ENCODE data around the gene ATG7. TPM values are rescaled to one million over a fixed set of nuclear protein-coding genes. Genes with fewer than 3 reads are reported as not detected.

Gene ATG7
- total RNA-seq, 1 experiment from 2014 or later, result 56.1 TPM

- CTCF ChIA-PET, result no interaction called here
- no peaks in the 10 kb centered on the region for H3K79me2 ChIP-seq (ENCODE audit: low read depth)
- no peak for DNase-seq
Measured at GRCh38 chr3:11370966-11371365, 98.8 kb downstream of the ATG7 start.

GRCh38 chr3:11371747-11372146 is 99.5 kb downstream of the ATG7 start:
- no peaks in the 10 kb centered on the region for H3K27me3 ChIP-seq (ENCODE audit: insufficient read depth, low read depth)
- H3K4me3 ChIP-seq, result no peak overlapping the region
- ChIA-PET CTCF (no interaction called here), POLR2A (ENCODE audit: unreplicated experiment) (no interaction called here)
- no peak overlapping the region for H3K27ac ChIP-seq
- no TSS peak for BruUV-seq (replicated peaks)
- DNase-seq, result no peak
- H3K4me1 ChIP-seq (replicated peaks; ENCODE audit: insufficient read depth), result no peaks in the 10 kb centered on the region
- no peaks in the 10 kb centered on the region; the same call in 1 of the 2 replicates for H3F3A ChIP-seq (ENCODE audit: insufficient read depth, low read depth)
- no peaks in the 10 kb centered on the region for H3K9me3 ChIP-seq (ENCODE audit: insufficient read depth, low read depth)
- no peaks in the 10 kb centered on the region for H4K20me1 ChIP-seq (ENCODE audit: insufficient read depth)
- peaks cover 14% of the 10 kb centered on the region; the same call in 1 of the 2 replicates for H3K36me3 ChIP-seq (ENCODE audit: low read depth)
- TF ChIP-seq CTCF (conservative IDR thresholded peaks at IDR 0.05), result no peak
- intact Hi-C loops (cut with micrococcal nuclease; ENCODE audit: unreplicated experiment), result loop anchor here (10.0 kb wide), 1 partner anchor 463 kb away; no protein-coding TSS in a partner anchor
- no peaks in the 10 kb centered on the region for H3K9me2 ChIP-seq (ENCODE audit: insufficient read depth)
- no peak overlapping the region for H2AFZ ChIP-seq
- no peaks in the 10 kb centered on the region for H3K79me2 ChIP-seq (ENCODE audit: low read depth)
- no peak overlapping the region for H3K4me2 ChIP-seq

More at GRCh38 chr3:11370966-11371365, 98.8 kb downstream of the ATG7 start:
- no peaks in the 10 kb centered on the region for H3K4me1 ChIP-seq (replicated peaks; ENCODE audit: insufficient read depth)
- intact Hi-C loops (cut with micrococcal nuclease; ENCODE audit: unreplicated experiment), result loop anchor here (10.0 kb wide), 1 partner anchor 464 kb away; no protein-coding TSS in a partner anchor
- H2AFZ ChIP-seq, result no peak overlapping the region
- no peaks in the 10 kb centered on the region for H3K9me3 ChIP-seq (ENCODE audit: insufficient read depth, low read depth)
- H3K36me3 ChIP-seq (ENCODE audit: low read depth), result peaks cover 14% of the 10 kb centered on the region; the same call in 1 of the 2 replicates
- TF ChIP-seq EZH2 (IDR thresholded peaks at IDR 0.05; ENCODE audit: low read depth) (no peak), CTCF (conservative IDR thresholded peaks at IDR 0.05) (no peak)
- no peaks in the 10 kb centered on the region for H4K20me1 ChIP-seq (ENCODE audit: insufficient read depth)
- H3K4me2 ChIP-seq, result no peak overlapping the region
- H3K9me2 ChIP-seq (ENCODE audit: insufficient read depth), result no peaks in the 10 kb centered on the region
- no peak overlapping the region for H3K27ac ChIP-seq
- H3K4me3 ChIP-seq, result no peak overlapping the region
- BruUV-seq (replicated peaks), result no TSS peak
- H3F3A ChIP-seq (ENCODE audit: insufficient read depth, low read depth), result no peaks in the 10 kb centered on the region
- no peaks in the 10 kb centered on the region for H3K27me3 ChIP-seq (ENCODE audit: insufficient read depth, low read depth)
- POLR2A ChIA-PET (ENCODE audit: unreplicated experiment), result no interaction called here

GRCh38 chr3:11373235-11373634 is 101.0 kb downstream of the ATG7 start:
- Histone ChIP-seq H3K27ac (no peak overlapping the region), H2AFZ (no peak overlapping the region), H3K4me1 (replicated peaks; ENCODE audit: insufficient read depth) (peaks cover 7% of the 10 kb centered on the region), H4K20me1 (ENCODE audit: insufficient read depth) (no peaks in the 10 kb centered on the region), H3K79me2 (ENCODE audit: low read depth) (no peaks in the 10 kb centered on the region), H3K4me2 (no peak overlapping the region), H3K36me3 (ENCODE audit: low read depth) (peaks cover 14% of the 10 kb centered on the region; the same call in 1 of the 2 replicates), H3K9me3 (ENCODE audit: insufficient read depth, low read depth) (no peaks in the 10 kb centered on the region), H3K4me3 (no peak overlapping the region), H3K9me2 (ENCODE audit: insufficient read depth) (no peaks in the 10 kb centered on the region), H3K27me3 (ENCODE audit: insufficient read depth, low read depth) (no peaks in the 10 kb centered on the region), H3F3A (ENCODE audit: insufficient read depth, low read depth) (peaks cover 7% of the 10 kb centered on the region; the same call in 1 of the 2 replicates)
- DNase-seq, result no peak
- ChIA-PET POLR2A (ENCODE audit: unreplicated experiment) (interaction anchor here (0.6 kb wide), 1 partner anchor 103 kb away, joined by 4 read pairs; no protein-coding TSS in a partner anchor), CTCF (no interaction called here)
- no peak for TF ChIP-seq CTCF (conservative IDR thresholded peaks at IDR 0.05)
- no peak for TF ChIP-seq EZH2 (IDR thresholded peaks at IDR 0.05; ENCODE audit: low read depth)
- BruUV-seq (replicated peaks), result no TSS peak
- intact Hi-C loops (cut with micrococcal nuclease; ENCODE audit: unreplicated experiment), result loop anchor here (10.0 kb wide), 1 partner anchor 462 kb away; no protein-coding TSS in a partner anchor

All from PC-9 (cell line).